HCT116 (cell line): ENCODE data around the gene ABLIM1. TPM values are rescaled to one million over a fixed set of nuclear protein-coding genes. Genes with fewer than 3 reads are reported as not detected.

Experiments used
- ATAC-seq: fragments of 200-7000 bp; cut with Tn5 transposase; 2 replicates; pipeline ENCODE4 v1.9.1; 2020; ENCODE audit warnings: mild to moderate bottlenecking, moderate library complexity
- BruUV-seq: library from RNA; stranded (reverse); fragments of 400-500 nt; replicated peaks from 2 replicates; lab custom pipeline; 2021; lab: Mats Ljungman, UMichigan
- CTCF ChIA-PET: fragments of 300-600 bp; sonication (Branson Sonifier 250); formaldehyde crosslinking; loops from one replicate; lab custom pipeline; 2021; ENCODE audit warnings: antibody characterized with exemption; lab: Charles Lee
- POLR2A ChIA-PET: fragments of 300-600, 350-600 bp; sonication (Branson Sonifier 250); formaldehyde crosslinking; loops from one replicate; lab custom pipeline; 2021; ENCODE audit warnings: antibody characterized with exemption; lab: Charles Lee
- RAD21 ChIA-PET, 2 experiments: fragments of 300-600 bp; sonication (Branson Sonifier 250); formaldehyde crosslinking; loops; one replicate each; lab custom pipeline; 2023; ENCODE audit warnings: low total read pairs in 2 of 2; ENCODE audit not compliant: uncharacterized antibody in 2 of 2, unreplicated experiment in 2 of 2, low non-redundant PET in 1 of 2; lab: Charles Lee
- DNase-seq: peaks from one replicate; pipeline ENCODE4 v3.0.0-alpha.2; 2010; ENCODE audit warnings: low read depth, low spot score
- H2AFZ ChIP-seq: fragments of 200-600 bp; shearing (Covaris generic), sonication (generic); 2 replicates; pipeline ENCODE4 v1.6.1; 2017; ENCODE audit warnings: low read depth, mixed run types, mixed read lengths, antibody characterized with exemption, low read length; ENCODE audit not compliant: poor library complexity, severe bottlenecking
- H3K27ac ChIP-seq: 2 replicates; pipeline ENCODE4 v1.5.1; 2012; ENCODE audit warnings: low read depth, low read length
- H3K27me3 ChIP-seq: fragments of 200-600 bp; sonication (generic); 2 replicates; pipeline ENCODE4 v1.6.1; 2016; ENCODE audit warnings: mixed run types, low read length, mixed read lengths; ENCODE audit not compliant: insufficient read depth
- H3K36me3 ChIP-seq, 2 experiments: fragments of 200-500 bp in 1 of 2; fragments of 200-600 bp in 1 of 2; sonication (Bioruptor generic) in 1 of 2; sonication (generic) in 1 of 2; 2 replicates each; pipeline versions ENCODE4 v1.5.1 to v1.6.1; 2014 to 2016; ENCODE audit warnings: low read length in 2 of 2, inconsistent platforms in 1 of 2, mixed read lengths in 1 of 2, mixed run types in 1 of 2; ENCODE audit not compliant: insufficient read depth in 2 of 2, control insufficient read depth in 1 of 2
- H3K4me1 ChIP-seq, 2 experiments: fragments of 200-600 bp in 1 of 2; sonication (generic) in 1 of 2; 2 replicates each; pipeline versions ENCODE4 v1.5.1 to v1.6.1; 2012 to 2017; ENCODE audit warnings: low read length in 2 of 2, inconsistent platforms in 1 of 2, mild to moderate bottlenecking in 1 of 2, mixed read lengths in 1 of 2, mixed run types in 1 of 2, moderate library complexity in 1 of 2; ENCODE audit not compliant: insufficient read depth in 2 of 2, control insufficient read depth in 1 of 2
- H3K4me2 ChIP-seq: fragments of 200-600 bp; sonication (generic); 2 replicates; pipeline ENCODE4 v1.6.1; 2017; ENCODE audit warnings: mixed run types, low read length, mixed read lengths
- H3K4me3 ChIP-seq, 2 experiments: fragments of 200-600 bp in 1 of 2; sonication (generic) in 1 of 2; replicated peaks in 1 of 2; 2 replicates each; pipeline ENCODE4 v1.5.1; 2011 to 2016; ENCODE audit warnings: low read length in 2 of 2, control low read depth in 1 of 2, low read depth in 1 of 2, mild to moderate bottlenecking in 1 of 2, mixed read lengths in 1 of 2, mixed run types in 1 of 2
- H3K79me2 ChIP-seq: fragments of 200-600 bp; sonication (generic); 2 replicates; pipeline ENCODE4 v1.6.1; 2017; ENCODE audit warnings: mild to moderate bottlenecking, mixed run types, low read length, moderate library complexity, mixed read lengths; ENCODE audit not compliant: insufficient read depth
- H3K9ac ChIP-seq: fragments of 200-600 bp; sonication (generic); 2 replicates; pipeline ENCODE4 v1.6.1; 2016; ENCODE audit warnings: low read length, mixed read lengths
- H3K9me2 ChIP-seq: fragments of 200-600 bp; sonication (generic), shearing (Covaris generic); 2 replicates; pipeline ENCODE4 v1.6.1; 2017; ENCODE audit warnings: mixed run types, mild to moderate bottlenecking, moderate library complexity; ENCODE audit not compliant: insufficient read depth
- H3K9me3 ChIP-seq, 2 experiments: fragments of 200-500 bp in 1 of 2; fragments of 200-600 bp in 1 of 2; sonication (Bioruptor generic) in 1 of 2; sonication (generic) in 1 of 2; 2 replicates each; pipeline ENCODE4 v1.6.1; 2014 to 2017; ENCODE audit warnings: low read length in 2 of 2, mixed read lengths in 2 of 2, inconsistent platforms in 1 of 2, low read depth in 1 of 2, mild to moderate bottlenecking in 1 of 2, mixed run types in 1 of 2, moderate library complexity in 1 of 2; ENCODE audit not compliant: control insufficient read depth in 1 of 2, insufficient read depth in 1 of 2
- H4K20me1 ChIP-seq: fragments of 200-600 bp; sonication (generic), shearing (Covaris generic); 2 replicates; pipeline ENCODE4 v1.6.1; 2017; ENCODE audit warnings: mixed run types, mild to moderate bottlenecking, moderate library complexity; ENCODE audit not compliant: insufficient read depth
- CBX3 ChIP-seq: IDR thresholded peaks from 2 replicates; pipeline ENCODE4 v1.6.1; 2012; ENCODE audit warnings: low read depth
- CEBPB ChIP-seq: IDR thresholded peaks from 2 replicates; pipeline ENCODE4 v1.6.1; 2012; ENCODE audit warnings: low read depth
- ELF1 ChIP-seq: IDR thresholded peaks from 2 replicates; pipeline ENCODE4 v1.6.1; 2012; ENCODE audit warnings: low read depth, borderline replicate concordance
- EZH2 ChIP-seq: fragments of 200-600 bp; sonication (generic); IDR thresholded peaks from 2 replicates; pipeline ENCODE4 v1.6.1; 2017; ENCODE audit warnings: antibody characterized with exemption, mixed run types
- EZH2phosphoT487 ChIP-seq: fragments of 200-600 bp; IDR thresholded peaks from 2 replicates; pipeline ENCODE4 v1.6.1; 2018; ENCODE audit warnings: antibody characterized with exemption, borderline replicate concordance
- FOSL1 ChIP-seq: IDR thresholded peaks from 2 replicates; pipeline ENCODE4 v1.6.1; 2012; ENCODE audit warnings: low read depth
- JUND ChIP-seq: IDR thresholded peaks from 2 replicates; pipeline ENCODE4 v1.6.1; 2012
- POLR2A ChIP-seq: IDR thresholded peaks from 2 replicates; pipeline ENCODE4 v1.7.0; 2011; ENCODE audit warnings: borderline replicate concordance; ENCODE audit not compliant: insufficient read depth, insufficient read length; ENCODE audit errors: extremely low read depth
- POLR2AphosphoS5 ChIP-seq: IDR thresholded peaks from 2 replicates; pipeline ENCODE4 v1.6.1; 2011; ENCODE audit warnings: mild to moderate bottlenecking, low read depth, low read length, moderate library complexity
- RAD21 ChIP-seq: IDR thresholded peaks from 2 replicates; pipeline ENCODE4 v1.6.1; 2012; ENCODE audit warnings: low read depth, mild to moderate bottlenecking
- REST ChIP-seq: IDR thresholded peaks from 2 replicates; pipeline ENCODE4 v1.6.1; 2012; ENCODE audit warnings: low read depth
- SIN3A ChIP-seq: IDR thresholded peaks from 2 replicates; pipeline ENCODE4 v1.6.1; 2012; ENCODE audit warnings: low read depth
- SP1 ChIP-seq: IDR thresholded peaks from 2 replicates; pipeline ENCODE4 v1.6.1; 2012; ENCODE audit warnings: low read depth
- YY1 ChIP-seq: IDR thresholded peaks from 2 replicates; pipeline ENCODE4 v1.6.1; 2011; ENCODE audit warnings: low read length, low read depth, moderate library complexity, mild to moderate bottlenecking; ENCODE audit not compliant: insufficient replicate concordance; ENCODE audit errors: extremely low read depth
- ZBTB33 ChIP-seq: IDR thresholded peaks from 2 replicates; pipeline ENCODE4 v1.6.1; 2011; ENCODE audit warnings: mild to moderate bottlenecking, low read length, moderate library complexity; ENCODE audit not compliant: insufficient replicate concordance; ENCODE audit errors: extremely low read depth
- ZFX ChIP-seq: fragments of 450-650 bp; IDR thresholded peaks from 2 replicates; pipeline ENCODE4 v1.6.1; 2017
- intact Hi-C: fragments of 100-400 bp; cut with micrococcal nuclease; formaldehyde crosslinking; loops from 2 replicates; pipeline ENCODE4 v1.10.0; 2022
- total RNA-seq: library from RNA; stranded (reverse); gene quantifications from one replicate; pipeline ENCODE4 v1.2.1, GENCODE V29; 2021; ENCODE audit not compliant: unreplicated experiment

Gene ABLIM1
- total RNA-seq, 1 experiment from 2014 or later: 96.2 TPM

GRCh38 chr10:114596793-114597192 lies 61.3 kb downstream of the ABLIM1 start:
- ChIA-PET CTCF (no interaction called here), RAD21 (no interaction called here)
- no peaks in the 10 kb centered on the region for H3K36me3 ChIP-seq

GRCh38 chr10:114593816-114594468 lies 64.1 kb downstream of the ABLIM1 start:
- no TSS peak for BruUV-seq
- ATAC-seq (no peak), DNase-seq (no peak)
- no peaks in the 10 kb centered on the region for H3K36me3 ChIP-seq
- H3K9me2 ChIP-seq: no peaks in the 10 kb centered on the region
- no peak overlapping the region for H3K4me3 ChIP-seq
- H4K20me1 ChIP-seq: no peaks in the 10 kb centered on the region
- ChIA-PET CTCF (no interaction called here), POLR2A (no interaction called here), RAD21 (no interaction called here)
- H3K27me3 ChIP-seq: no peaks in the 10 kb centered on the region
- no peaks in the 10 kb centered on the region for H3K79me2 ChIP-seq
- no peak overlapping the region for H3K9ac ChIP-seq
- H3K9me3 ChIP-seq: no peaks in the 10 kb centered on the region
- no peak overlapping the region for H3K4me2 ChIP-seq
- H2AFZ ChIP-seq: no peak overlapping the region
- no peak overlapping the region for H3K27ac ChIP-seq
- no peaks in the 10 kb centered on the region for H3K4me1 ChIP-seq
- intact Hi-C loops: no loop called here
- TF ChIP-seq RAD21 (no peak), JUND (no peak), SP1 (no peak), SIN3A (no peak), FOSL1 (no peak), ZBTB33 (no peak), ZFX (no peak), EZH2 (no peak), POLR2A (no peak), REST (no peak), CEBPB (no peak), ELF1 (no peak), YY1 (no peak), CBX3 (no peak), EZH2phosphoT487 (no peak), POLR2AphosphoS5 (no peak)

More at GRCh38 chr10:114596793-114597192, 61.3 kb downstream of the ABLIM1 start:
- H4K20me1 ChIP-seq: no peaks in the 10 kb centered on the region
- no peak overlapping the region for H2AFZ ChIP-seq
- no peaks in the 10 kb centered on the region for H3K9me3 ChIP-seq
- H3K4me2 ChIP-seq: no peak overlapping the region
- H3K4me1 ChIP-seq: no peaks in the 10 kb centered on the region
- H3K4me3 ChIP-seq: no peak overlapping the region
- intact Hi-C loops: no loop called here
- H3K9ac ChIP-seq: no peak overlapping the region
- H3K27me3 ChIP-seq: no peaks in the 10 kb centered on the region
- no peak for DNase-seq
- H3K9me2 ChIP-seq: no peaks in the 10 kb centered on the region
- H3K79me2 ChIP-seq: no peaks in the 10 kb centered on the region
- no peak overlapping the region for H3K27ac ChIP-seq
- TF ChIP-seq POLR2AphosphoS5: no peak
- TF ChIP-seq, all 23 proteins: peak for 0
- BruUV-seq: no TSS peak
- POLR2A ChIA-PET: no interaction called here
- ATAC-seq: no peak
